Endodermal cell (in vitro differentiated cells): ENCODE data around the gene CMSS1. TPM values are rescaled to one million over a fixed set of nuclear protein-coding genes. Genes with fewer than 3 reads are reported as not detected.

Experiments
- DNase-seq: peaks from one replicate; pipeline ENCODE4 v3.0.0-alpha.2; 2017
- H3K27ac ChIP-seq: 2 replicates; pipeline ENCODE4 v1.5.1; 2013; ENCODE audit warnings: mild to moderate bottlenecking, low read depth, low read length, moderate library complexity
- H3K27me3 ChIP-seq: 2 replicates; pipeline ENCODE4 v1.6.1; 2013; ENCODE audit warnings: mild to moderate bottlenecking, low read length, moderate library complexity; ENCODE audit not compliant: insufficient read depth, control insufficient read depth, poor library complexity, severe bottlenecking
- H3K36me3 ChIP-seq: 2 replicates; pipeline ENCODE4 v1.7.0; 2013; ENCODE audit warnings: mild to moderate bottlenecking, low read length, moderate library complexity; ENCODE audit not compliant: control insufficient read depth, insufficient read depth
- H3K4me1 ChIP-seq: one replicate; pipeline ENCODE4 v1.7.0; 2013; ENCODE audit warnings: low read length; ENCODE audit not compliant: control insufficient read depth, insufficient read depth
- H3K4me3 ChIP-seq: 2 replicates; pipeline ENCODE4 v1.5.1; 2013; ENCODE audit warnings: mild to moderate bottlenecking, low read length, moderate library complexity
- H3K9ac ChIP-seq: 2 replicates; pipeline ENCODE4 v1.6.1; 2013; ENCODE audit warnings: mild to moderate bottlenecking, low read length, moderate library complexity; ENCODE audit not compliant: poor library complexity, severe bottlenecking; ENCODE audit errors: extremely low read depth
- H3K9me3 ChIP-seq: 2 replicates; pipeline ENCODE4 v1.6.1; 2013; ENCODE audit warnings: mild to moderate bottlenecking, low read length, moderate library complexity; ENCODE audit not compliant: control insufficient read depth
- H3K27ac Mint-ChIP-seq: 2 replicates; pipeline ENCODE4 v1.8.0; 2020; ENCODE audit warnings: mixed read lengths
- H3K27me3 Mint-ChIP-seq: 2 replicates; pipeline ENCODE4 v1.8.0; 2021; ENCODE audit warnings: mild to moderate bottlenecking, mixed read lengths; ENCODE audit not compliant: insufficient read depth
- H3K36me3 Mint-ChIP-seq: 2 replicates; pipeline ENCODE4 v1.8.0; 2020; ENCODE audit warnings: low read depth, mixed read lengths
- H3K4me1 Mint-ChIP-seq: 2 replicates; pipeline ENCODE4 v1.8.0; 2020; ENCODE audit warnings: mixed read lengths
- H3K4me3 Mint-ChIP-seq: 2 replicates; pipeline ENCODE4 v1.8.0; 2020; ENCODE audit warnings: mild to moderate bottlenecking, moderate library complexity, mixed read lengths
- H3K9me3 Mint-ChIP-seq: 2 replicates; pipeline ENCODE4 v1.8.0; 2020; ENCODE audit warnings: mild to moderate bottlenecking, mixed read lengths
- CTCF ChIP-seq: fragments of 200-600 bp; sonication (generic); conservative IDR thresholded peaks from 2 replicates; pipeline ENCODE4 v1.5.0; 2021; ENCODE audit warnings: antibody characterized with exemption, mild to moderate bottlenecking
- WGBS, 2 experiments: methylation state at CpG; one replicate each; pipeline versions ENCODE4 v1.1.5 to v1.1.7; 2013; ENCODE audit warnings: missing lambda C conversion rate in 2 of 2, mixed read lengths in 1 of 2; ENCODE audit not compliant: insufficient coverage in 1 of 2, insufficient read length in 1 of 2; 5-methylcytosine and 5-hydroxymethylcytosine counted together
- total RNA-seq, 2 donors: library from RNA; stranded (reverse); fragmentation: NEBNext Ultra II Directional in 1 of 2; extraction: Animal tissue kit (Norgen Biotek cat#: 25700) in 1 of 2; gene quantifications; 2 replicates in 1 of 2; 3 replicates in 1 of 2; pipeline ENCODE4 v1.2.1, GENCODE V29; 2021

The CMSS1 gene
- total RNA-seq, 2 donors from 2014 or later = 48.5 to 50.8 TPM

GRCh38 chr3:100179692-100180349 is 362.2 kb downstream of the CMSS1 start:
- Histone ChIP-seq H3K9me3 (peaks cover 43% of the 10 kb centered on the region), H3K9ac (no peak overlapping the region), H3K27ac (no peak overlapping the region), H3K36me3 (peaks cover 25% of the 10 kb centered on the region), H3K4me1 (no peaks in the 10 kb centered on the region), H3K27me3 (no peaks in the 10 kb centered on the region), H3K4me3 (no peak overlapping the region)
- H3K27ac Mint-ChIP-seq = no peak overlapping the region
- H3K27me3 Mint-ChIP-seq = no peaks in the 10 kb centered on the region
- 91 to 94% methylated on average over 4 of the region's 4 CpGs for WGBS, 2 experiments
- no peak for DNase-seq
- H3K4me3 Mint-ChIP-seq = no peak overlapping the region
- peaks cover 38% of the 10 kb centered on the region for H3K9me3 Mint-ChIP-seq
- H3K4me1 Mint-ChIP-seq = peaks cover 1% of the 10 kb centered on the region
- TF ChIP-seq CTCF = no peak
- peaks cover 50% of the 10 kb centered on the region for H3K36me3 Mint-ChIP-seq

GRCh38 chr3:100183608-100184125 is 366.0 kb downstream of the CMSS1 start:
- no peak for DNase-seq
- Histone ChIP-seq H3K27me3 (no peaks in the 10 kb centered on the region), H3K4me3 (no peak overlapping the region), H3K9ac (no peak overlapping the region), H3K4me1 (no peaks in the 10 kb centered on the region), H3K9me3 (peaks cover 34% of the 10 kb centered on the region), H3K36me3 (peaks cover 9% of the 10 kb centered on the region), H3K27ac (no peak overlapping the region)
- H3K27ac Mint-ChIP-seq = no peak overlapping the region
- no peak overlapping the region for H3K4me3 Mint-ChIP-seq
- no peaks in the 10 kb centered on the region for H3K27me3 Mint-ChIP-seq
- peaks cover 27% of the 10 kb centered on the region for H3K9me3 Mint-ChIP-seq
- no peak for TF ChIP-seq CTCF
- H3K4me1 Mint-ChIP-seq = no peaks in the 10 kb centered on the region
- H3K36me3 Mint-ChIP-seq = peaks cover 25% of the 10 kb centered on the region
- WGBS, 2 experiments = 83 to 100% methylated on average over 1 of the region's 1 CpG

GRCh38 chr3:100184948-100185570 is 367.4 kb downstream of the CMSS1 start:
- no peak for TF ChIP-seq CTCF
- Histone ChIP-seq H3K9ac (no peak overlapping the region), H3K36me3 (no peaks in the 10 kb centered on the region), H3K27ac (no peak overlapping the region), H3K27me3 (no peaks in the 10 kb centered on the region), H3K4me3 (no peak overlapping the region), H3K9me3 (peaks cover 21% of the 10 kb centered on the region), H3K4me1 (no peaks in the 10 kb centered on the region)
- no peaks in the 10 kb centered on the region for H3K27me3 Mint-ChIP-seq
- no peak for DNase-seq
- H3K4me3 Mint-ChIP-seq = no peak overlapping the region
- H3K4me1 Mint-ChIP-seq = no peaks in the 10 kb centered on the region
- WGBS, 2 experiments = 88 to 100% methylated on average over 1 to 2 of the region's 2 CpGs
- peaks cover 12% of the 10 kb centered on the region for H3K36me3 Mint-ChIP-seq
- no peak overlapping the region for H3K27ac Mint-ChIP-seq
- H3K9me3 Mint-ChIP-seq = peaks cover 14% of the 10 kb centered on the region
